A549 treated with Mapracorat at 1 μM for 4 hours (cell line): ENCODE data around the gene RALGPS2. TPM values are rescaled to one million over a fixed set of nuclear protein-coding genes. Genes with fewer than 3 reads are reported as not detected.

ENCODE experiments used
- total RNA-seq: library from RNA; stranded (reverse); fragments of 200-300 nt; extraction: Qiagen RNA extraction; gene quantifications from 5 replicates; pipeline ENCODE4 v1.2.3, GENCODE V29; 2022

RALGPS2 gene
- total RNA-seq, result 15.4 to 29.1 TPM (median 26.4 TPM) in 5 replicates

DNA sequence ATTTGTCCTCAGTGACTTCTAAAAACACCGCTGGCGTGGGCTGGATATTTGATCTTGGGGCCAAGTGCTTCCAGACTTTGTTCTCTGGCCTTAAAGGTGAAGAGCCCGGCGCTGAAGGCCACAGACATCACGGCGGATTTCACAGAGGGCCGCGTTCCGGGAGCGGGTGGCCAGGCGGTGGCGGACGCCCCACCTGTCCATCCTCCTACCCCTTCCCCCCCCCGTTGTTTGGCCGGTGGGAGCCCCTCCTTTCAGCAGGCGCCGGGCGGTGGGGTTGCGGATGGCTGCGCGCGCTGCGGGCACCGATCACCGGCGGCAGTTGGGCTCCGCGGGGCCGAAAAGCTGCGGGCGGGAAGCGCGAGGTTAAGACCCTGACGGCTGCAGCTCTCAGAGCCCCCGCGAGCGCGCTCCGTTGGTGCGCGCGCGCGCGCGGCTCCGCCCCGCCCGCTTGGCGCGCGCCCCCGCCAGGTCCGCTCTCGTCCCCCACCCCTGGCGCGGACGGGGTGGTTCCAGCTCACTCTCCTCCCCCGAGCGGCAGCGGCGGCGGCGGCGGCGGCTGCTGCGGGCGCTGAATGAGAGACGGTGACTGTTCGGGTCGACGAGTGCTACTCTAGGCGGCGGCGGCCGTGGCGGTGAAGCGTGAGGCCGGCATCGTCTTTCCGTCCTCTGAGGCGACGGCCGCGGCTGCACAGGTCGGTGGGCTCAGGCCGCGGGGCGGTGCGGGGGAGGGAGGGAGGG lies at the start of gene RALGPS2:
Gene RALGPS2, plus strand, starts transcription at position 517 of the 738 bp plus-strand sequence. CDS start 51,521 bp downstream, outside the sequence.

GRCh38 chr1:178870944-178871343 lies 145.9 kb downstream of the RALGPS2 start, which contains the start of gene ANGPTL1:
Gene ANGPTL1, minus strand, starts transcription at chr1:178871077. Its CDS starts 5,301 bp downstream, at chr1:178865776.

Other genes with a start within 250 kb of the RALGPS2 start
- not detected in 5 replicates for gene CLEC20A, start 228.3 kb upstream of the RALGPS2 start, total RNA-seq
- not detected in 5 replicates for gene TEX35, start 212.1 kb upstream of the RALGPS2 start, total RNA-seq
- not detected in 5 replicates for gene ANGPTL1, start 145.8 kb downstream of the RALGPS2 start, total RNA-seq